Measurements from ENCODE around the gene HNRNPC. TPM values are rescaled to one million over a fixed set of nuclear protein-coding genes. Genes with fewer than 3 reads are reported as not detected.

HNRNPC gene
- polyA plus RNA-seq = 281 and 301 TPM in 2 replicates

DNA sequence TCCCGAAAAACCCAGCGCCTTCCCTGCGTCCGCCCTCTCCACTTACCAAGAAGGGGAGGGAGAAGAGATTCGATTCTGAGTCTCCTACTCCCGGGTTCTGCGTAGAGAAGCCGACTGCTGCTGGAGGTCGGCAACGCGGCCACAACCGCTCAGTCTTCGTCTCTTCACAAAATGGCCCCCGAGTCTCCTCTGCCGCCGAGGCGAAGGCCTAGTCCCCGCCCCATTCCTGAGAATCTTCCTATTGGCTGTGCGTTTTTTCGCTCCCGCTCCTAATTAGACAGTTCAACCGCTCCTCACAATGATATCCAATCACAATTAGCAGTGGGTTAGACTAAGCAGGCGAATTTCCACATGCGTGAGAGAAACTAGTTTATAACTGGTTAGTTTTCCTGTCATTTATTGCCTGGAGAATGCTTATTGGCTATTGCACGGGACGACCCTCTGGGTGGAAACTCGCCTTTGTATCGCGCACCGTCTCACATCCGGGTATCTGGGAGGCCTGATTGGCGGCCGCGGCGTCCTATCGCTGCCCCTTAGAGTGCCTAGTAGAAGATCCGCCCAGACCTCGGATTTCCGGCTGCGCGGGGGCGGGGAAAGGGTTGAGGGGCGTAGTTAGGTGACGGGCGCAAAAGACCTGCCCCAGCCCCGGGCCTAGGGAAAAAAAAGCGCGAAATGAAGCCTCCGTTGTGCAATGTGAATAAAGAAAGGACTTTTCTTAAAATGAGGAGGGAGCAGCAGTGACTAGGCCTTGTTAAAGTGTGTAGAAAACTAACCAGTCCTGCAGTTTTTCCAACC is at the start of gene HNRNPC:
Gene HNRNPC, minus strand, starts transcription at position 191 of the 795 bp plus-strand sequence. CDS start 35,249 bp downstream, outside the sequence.

DNA sequence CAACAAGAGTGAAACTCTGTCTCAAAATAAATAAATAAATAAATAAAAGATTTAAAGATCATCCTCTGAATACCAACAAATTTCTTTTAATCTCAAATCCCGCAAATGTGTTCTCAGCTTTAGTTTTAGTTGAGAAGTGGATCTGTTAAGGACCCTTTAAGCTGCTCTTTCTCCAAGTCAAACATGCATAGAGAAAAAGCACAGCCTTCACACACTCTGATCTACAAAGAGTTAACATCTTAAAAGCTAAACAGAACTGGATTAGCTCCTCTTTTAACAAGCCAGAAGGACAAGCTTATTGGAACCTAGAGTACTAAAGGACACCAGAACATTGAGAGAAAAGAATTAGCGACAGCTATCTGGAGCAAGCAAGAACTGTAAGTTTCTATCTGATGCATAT is 10.5 kb upstream of the HNRNPC start, which contains the start of gene RPGRIP1:
Gene RPGRIP1, plus strand, starts transcription at position 301 of the 400 bp plus-strand sequence. CDS start 7,894 bp downstream, outside the sequence.

Other genes starting within 250 kb of the HNRNPC start
- gene NDRG2, start 244.4 kb downstream of the HNRNPC start, polyA plus RNA-seq = 35.9 and 44.4 TPM in 2 replicates
- not detected in 2 replicates for gene TPPP2, start 239.2 kb downstream of the HNRNPC start, polyA plus RNA-seq
- not detected in 2 replicates for gene RNASE13, start 234.6 kb downstream of the HNRNPC start, polyA plus RNA-seq
- gene RNASE7, start 227.1 kb downstream of the HNRNPC start, polyA plus RNA-seq = not detected in 2 replicates
- not detected in 2 replicates for gene RNASE8, start 211.6 kb downstream of the HNRNPC start, polyA plus RNA-seq
- gene ARHGEF40, start 199.1 kb downstream of the HNRNPC start, polyA plus RNA-seq = 4.0 and 6.3 TPM in 2 replicates
- gene ZNF219, start 170.8 kb downstream of the HNRNPC start, polyA plus RNA-seq = 3.0 and 4.5 TPM in 2 replicates
- gene TMEM253, start 168.4 kb downstream of the HNRNPC start, polyA plus RNA-seq = 4.4 and 6.9 TPM in 2 replicates
- gene OR5AU1, start 113.4 kb downstream of the HNRNPC start, polyA plus RNA-seq = not detected in 2 replicates
- gene RPGRIP1, start 10.6 kb upstream of the HNRNPC start, polyA plus RNA-seq = 0.74 and 6.9 TPM in 2 replicates
- gene SUPT16H, start 114.6 kb upstream of the HNRNPC start, polyA plus RNA-seq = 64.5 and 120 TPM in 2 replicates
- gene CHD8, start 186.7 kb upstream of the HNRNPC start, polyA plus RNA-seq = 31.3 and 38.8 TPM in 2 replicates
- 19.2 and 34.4 TPM in 2 replicates for gene RAB2B, start 207.5 kb upstream of the HNRNPC start, polyA plus RNA-seq
- gene TOX4, start 207.8 kb upstream of the HNRNPC start, polyA plus RNA-seq = 54.3 and 82.3 TPM in 2 replicates
- 30.6 and 32.1 TPM in 2 replicates for gene METTL3, start 241.9 kb upstream of the HNRNPC start, polyA plus RNA-seq